ENCODE measurements around the gene CEACAM16. TPM values are rescaled to one million over a fixed set of nuclear protein-coding genes. Genes with fewer than 3 reads are reported as not detected.

The CEACAM16 gene
- total RNA-seq, 6 donors from 2014 or later, result not detected

GRCh38 chr19:44685877-44686276 is 13.1 kb upstream of the CEACAM16 start:
- DNase-seq (peak in 1 of 2 donors; percentile 63), ATAC-seq (ENCODE audit: low FRiP score in 2 of 2) (peak in 1 of 2 donors; percentile 64)
- peaks cover 22 to 55% (median 46%) of the 10 kb centered on the region in 4 donors for H3K4me1 ChIP-seq
- TF ChIP-seq CTCF (IDR thresholded peaks at IDR 0.05) (no peak), EP300 (IDR thresholded peaks at IDR 0.05) (no peak), POLR2A (IDR thresholded peaks at IDR 0.05) (no peak), POLR2AphosphoS5 (IDR thresholded peaks at IDR 0.05) (no peak)
- peak overlapping the region; percentile 58 to 82 (median 74) for H3K27ac ChIP-seq
- peaks cover 0 to 10% (median 0%) of the 10 kb centered on the region in 4 donors for H3K36me3 ChIP-seq
- H3K4me3 ChIP-seq, result no peak overlapping the region
- H3K9me3 ChIP-seq, result no peaks in the 10 kb centered on the region
- WGBS, 2 donors, result 52 to 65% methylated on average over 4 of the region's 4 CpGs
- no peaks in the 10 kb centered on the region for H3K27me3 ChIP-seq

- TF ChIP-seq POLR2AphosphoS5 (IDR thresholded peaks at IDR 0.05), result no peak
- TF ChIP-seq POLR2A (IDR thresholded peaks at IDR 0.05), result no peak
- TF ChIP-seq EP300 (IDR thresholded peaks at IDR 0.05), result no peak
- H3K4me3 ChIP-seq, result no peak overlapping the region
- H3K27ac ChIP-seq, result peak overlapping the region in 1 of 4 donors; percentile 58
- ATAC-seq (ENCODE audit: low FRiP score in 2 of 2) (no peak), DNase-seq (no peak)
- peaks cover 0 to 4% (median 0%) of the 10 kb centered on the region in 4 donors for H3K36me3 ChIP-seq
- WGBS, 2 donors, result 63% methylated on average over 4 of the region's 4 CpGs
- no peaks in the 10 kb centered on the region for H3K9me3 ChIP-seq
- no peaks in the 10 kb centered on the region for H3K27me3 ChIP-seq
- peaks cover 30 to 65% (median 54%) of the 10 kb centered on the region in 4 donors for H3K4me1 ChIP-seq
Observed at GRCh38 chr19:44686896-44687295, 12.1 kb upstream of the CEACAM16 start.

GRCh38 chr19:44687888-44688287 is 11.1 kb upstream of the CEACAM16 start:
- DNase-seq (no peak), ATAC-seq (ENCODE audit: low FRiP score in 2 of 2) (no peak)
- TF ChIP-seq EP300 (IDR thresholded peaks at IDR 0.05), result no peak
- no peak for TF ChIP-seq POLR2AphosphoS5 (IDR thresholded peaks at IDR 0.05)
- no peak for TF ChIP-seq POLR2A (IDR thresholded peaks at IDR 0.05)
- no peak for TF ChIP-seq CTCF (IDR thresholded peaks at IDR 0.05)
- Histone ChIP-seq H3K4me1 (peaks cover 40 to 75% (median 64%) of the 10 kb centered on the region in 4 donors), H3K36me3 (peaks cover 0 to 4% (median 0%) of the 10 kb centered on the region in 4 donors), H3K4me3 (no peak overlapping the region), H3K27ac (no peak overlapping the region), H3K27me3 (no peaks in the 10 kb centered on the region), H3K9me3 (no peaks in the 10 kb centered on the region)
- WGBS, 2 donors, result 90% methylated on average over 7 of the region's 7 CpGs

GRCh38 chr19:44689290-44690130 is 9.4 kb upstream of the CEACAM16 start:
- DNase-seq, result peak; percentile 61 to 74
- WGBS, 2 donors, result 40 to 47% methylated on average over 10 to 11 of the region's 11 CpGs
- Histone ChIP-seq H3K4me1 (peaks cover 46 to 72% (median 59%) of the 10 kb centered on the region in 4 donors), H3K36me3 (no peaks in the 10 kb centered on the region), H3K27me3 (no peaks in the 10 kb centered on the region), H3K27ac (peak overlapping the region in 3 of 4 donors; percentile 36 to 65 (median 40)), H3K9me3 (no peaks in the 10 kb centered on the region), H3K4me3 (no peak overlapping the region)
- peak; percentile 72 for ATAC-seq (ENCODE audit: low FRiP score in 2 of 2)
- TF ChIP-seq POLR2AphosphoS5 (IDR thresholded peaks at IDR 0.05) (no peak), CTCF (IDR thresholded peaks at IDR 0.05) (peak; percentile 83 to 91 (median 90)), EP300 (IDR thresholded peaks at IDR 0.05) (no peak), POLR2A (IDR thresholded peaks at IDR 0.05) (no peak)

- ATAC-seq (ENCODE audit: low FRiP score in 2 of 2), result no peak
- peaks cover 47 to 72% (median 58%) of the 10 kb centered on the region in 4 donors for H3K4me1 ChIP-seq
Observed at GRCh38 chr19:44690131-44690440, 8.9 kb upstream of the CEACAM16 start.

More at GRCh38 chr19:44690131-44690440, 8.9 kb upstream of the CEACAM16 start:
- Histone ChIP-seq H3K4me3 (no peak overlapping the region), H3K27ac (peak overlapping the region in 3 of 4 donors; percentile 36 to 65 (median 40)), H3K9me3 (no peaks in the 10 kb centered on the region), H3K27me3 (no peaks in the 10 kb centered on the region), H3K36me3 (no peaks in the 10 kb centered on the region)
- no peak for DNase-seq
- 87 to 89% methylated on average over 3 of the region's 3 CpGs for WGBS, 2 donors
- no peak for TF ChIP-seq POLR2A (IDR thresholded peaks at IDR 0.05)
- TF ChIP-seq POLR2AphosphoS5 (IDR thresholded peaks at IDR 0.05), result no peak
- no peak for TF ChIP-seq EP300 (IDR thresholded peaks at IDR 0.05)
- TF ChIP-seq CTCF (IDR thresholded peaks at IDR 0.05), result no peak

Measured in upper lobe of left lung (tissue), 6 donors.